ENCODE results near the gene STT3B.

STT3B gene

DNA sequence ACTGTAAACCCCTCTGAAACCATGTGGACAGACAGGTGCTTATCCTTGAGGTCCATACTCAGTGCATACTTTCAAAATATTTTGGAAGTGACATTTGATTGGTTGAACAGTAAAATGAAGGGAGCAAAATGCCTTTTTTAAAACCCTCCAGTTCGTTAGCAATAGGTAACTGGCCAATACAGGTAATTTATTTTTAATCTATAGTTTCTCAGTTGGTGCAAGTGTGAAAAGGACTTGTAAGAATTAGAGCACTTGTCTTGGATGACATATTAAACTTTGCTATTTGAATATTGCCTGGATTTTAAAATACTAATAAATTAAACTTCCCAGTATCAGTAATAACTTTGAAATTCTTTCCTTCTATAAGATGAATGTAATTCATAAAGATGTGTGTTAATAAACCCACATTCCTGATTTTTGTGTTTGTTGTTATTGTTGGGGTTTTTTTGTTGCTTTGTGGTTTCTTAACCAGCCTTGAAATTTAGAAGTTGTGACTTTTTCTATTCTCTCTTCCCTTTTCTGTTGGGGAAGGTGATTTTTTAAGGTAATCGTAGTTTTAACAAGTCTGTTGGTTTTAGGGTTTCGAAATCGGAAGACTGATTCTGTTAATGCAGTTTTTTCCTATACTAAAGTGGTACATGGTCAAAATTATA lies 90.0 kb downstream of the STT3B start:
- no peaks in the 10 kb centered on the region for H3K4me1 ChIP-seq (ENCODE audit: control insufficient read depth in 1 of 2, insufficient read depth in 2 of 2, low read length in 2 of 2)
- no peak overlapping the region for H3K27ac ChIP-seq (ENCODE audit: low read length)
- no peaks in the 10 kb centered on the region for H3K9me3 ChIP-seq (ENCODE audit: control insufficient read depth in 1 of 2, low read length in 2 of 2)
- H3K4me3 ChIP-seq (ENCODE audit: low read depth in 1 of 2, low read length in 2 of 2), result no peak overlapping the region
- peaks cover 33 to 43% of the 10 kb centered on the region in 2 donors for H3K36me3 ChIP-seq (ENCODE audit: control insufficient read depth in 1 of 2, insufficient read depth in 2 of 2, low read length in 2 of 2)
- no peaks in the 10 kb centered on the region for H3K27me3 ChIP-seq (ENCODE audit: low read depth, low read length)

DNA sequence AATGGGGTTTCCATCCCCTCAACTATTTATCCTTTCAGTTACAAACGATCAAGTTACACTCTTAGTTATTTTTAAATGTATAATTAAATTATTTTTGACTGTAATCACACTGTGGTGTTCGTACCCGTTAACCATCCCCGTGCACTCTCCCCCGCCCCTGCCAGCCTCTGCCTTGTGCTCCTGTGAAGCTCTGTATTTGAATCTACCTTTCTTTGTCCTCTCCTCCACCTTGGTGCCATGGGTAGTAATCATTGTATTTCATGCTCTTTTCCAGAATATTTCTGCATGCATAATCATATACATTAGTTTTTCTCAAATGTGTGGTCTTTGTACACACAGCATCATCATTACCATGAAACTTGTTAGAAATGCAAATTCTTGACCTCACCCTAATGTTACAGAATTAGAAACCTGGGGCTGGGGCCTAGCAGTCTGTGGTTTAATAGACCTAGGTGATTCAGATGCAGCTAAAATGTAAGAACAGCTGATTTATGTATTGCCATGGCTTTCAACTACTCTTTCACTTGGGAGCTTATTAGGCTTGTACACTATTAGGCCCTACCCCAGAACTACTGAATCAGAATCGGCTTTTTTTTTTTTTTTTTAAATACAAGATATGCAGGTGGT lies 91.5 kb downstream of the STT3B start:
- Histone ChIP-seq H3K4me1 (ENCODE audit: control insufficient read depth in 1 of 2, insufficient read depth in 2 of 2, low read length in 2 of 2) (no peaks in the 10 kb centered on the region), H3K9me3 (ENCODE audit: control insufficient read depth in 1 of 2, low read length in 2 of 2) (no peaks in the 10 kb centered on the region), H3K27me3 (ENCODE audit: low read depth, low read length) (no peaks in the 10 kb centered on the region), H3K27ac (ENCODE audit: low read length) (no peak overlapping the region), H3K4me3 (ENCODE audit: low read depth in 1 of 2, low read length in 2 of 2) (no peak overlapping the region), H3K36me3 (ENCODE audit: control insufficient read depth in 1 of 2, insufficient read depth in 2 of 2, low read length in 2 of 2) (peaks cover 27 to 38% of the 10 kb centered on the region in 2 donors)

DNA sequence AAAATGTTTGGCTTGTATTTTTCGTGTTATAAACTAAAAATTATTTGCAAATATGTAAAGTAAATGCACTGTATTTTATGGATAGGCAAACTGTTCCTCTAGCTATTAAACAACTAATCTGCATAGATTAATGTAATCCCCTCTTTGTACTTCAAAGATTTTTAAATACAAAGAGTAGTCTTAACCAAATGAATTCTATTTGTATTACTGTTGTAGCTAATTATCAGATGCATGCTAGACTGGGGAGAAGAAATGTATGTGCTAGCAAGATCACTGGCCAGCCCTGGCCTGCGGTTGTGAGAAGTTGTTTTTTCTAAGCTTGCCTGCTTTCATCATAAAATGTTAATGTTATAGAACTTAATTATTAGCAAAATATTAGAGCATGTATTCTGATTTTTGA lies 92.6 kb downstream of the STT3B start:
- H3K9me3 ChIP-seq (ENCODE audit: control insufficient read depth in 1 of 2, low read length in 2 of 2), result no peaks in the 10 kb centered on the region
- H3K4me3 ChIP-seq (ENCODE audit: low read depth in 1 of 2, low read length in 2 of 2), result no peak overlapping the region
- no peaks in the 10 kb centered on the region for H3K4me1 ChIP-seq (ENCODE audit: control insufficient read depth in 1 of 2, insufficient read depth in 2 of 2, low read length in 2 of 2)
- no peak overlapping the region for H3K27ac ChIP-seq (ENCODE audit: low read length)
- H3K27me3 ChIP-seq (ENCODE audit: low read depth, low read length), result no peaks in the 10 kb centered on the region
- peaks cover 29 to 42% of the 10 kb centered on the region in 2 donors for H3K36me3 ChIP-seq (ENCODE audit: control insufficient read depth in 1 of 2, insufficient read depth in 2 of 2, low read length in 2 of 2)

DNA sequence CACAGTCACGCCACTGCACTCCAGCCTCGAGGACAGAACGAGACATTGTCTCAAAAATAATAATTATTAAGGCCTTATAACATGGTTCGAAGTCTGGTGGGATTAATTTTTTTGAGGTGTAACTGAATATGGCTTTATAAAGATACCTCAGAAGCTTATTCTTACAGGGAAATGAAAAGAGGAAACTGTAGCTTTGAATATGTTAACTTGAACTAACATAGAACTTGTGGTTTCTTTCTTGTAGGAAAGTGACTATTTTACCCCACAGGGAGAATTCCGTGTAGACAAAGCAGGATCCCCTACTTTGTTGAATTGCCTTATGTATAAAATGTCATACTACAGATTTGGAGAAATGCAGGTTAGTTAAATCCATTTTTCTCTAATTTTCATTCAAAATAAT lies 96.3 kb downstream of the STT3B start:
- Histone ChIP-seq H3K4me3 (ENCODE audit: low read depth in 1 of 2, low read length in 2 of 2) (no peak overlapping the region), H3K9me3 (ENCODE audit: control insufficient read depth in 1 of 2, low read length in 2 of 2) (no peaks in the 10 kb centered on the region), H3K27ac (ENCODE audit: low read length) (no peak overlapping the region), H3K27me3 (ENCODE audit: low read depth, low read length) (no peaks in the 10 kb centered on the region), H3K36me3 (ENCODE audit: control insufficient read depth in 1 of 2, insufficient read depth in 2 of 2, low read length in 2 of 2) (peaks cover 26 to 50% of the 10 kb centered on the region in 2 donors), H3K4me1 (ENCODE audit: control insufficient read depth in 1 of 2, insufficient read depth in 2 of 2, low read length in 2 of 2) (no peaks in the 10 kb centered on the region)

DNA sequence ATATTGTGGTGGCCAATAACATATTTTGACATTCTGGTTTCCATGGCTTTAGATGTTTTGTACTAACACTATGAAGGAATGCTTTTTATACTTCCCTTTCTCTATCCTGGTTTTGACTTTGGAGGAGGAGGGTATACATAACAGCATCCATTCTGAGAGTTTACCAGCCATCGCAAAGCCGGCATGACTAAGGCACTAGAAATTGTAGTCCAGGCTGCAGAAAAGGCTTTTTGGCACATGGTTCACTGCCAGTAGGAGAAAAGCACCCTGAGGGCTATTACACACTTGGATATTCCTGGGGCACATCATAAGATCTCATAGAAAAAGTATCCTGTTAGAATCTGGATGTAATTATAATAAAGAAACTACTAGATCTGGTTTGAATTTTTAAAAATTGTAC lies 101.8 kb downstream of the STT3B start:
- Histone ChIP-seq H3K36me3 (ENCODE audit: control insufficient read depth in 1 of 2, insufficient read depth in 2 of 2, low read length in 2 of 2) (peaks cover 18 to 25% of the 10 kb centered on the region in 2 donors), H3K27me3 (ENCODE audit: low read depth, low read length) (no peaks in the 10 kb centered on the region), H3K9me3 (ENCODE audit: control insufficient read depth in 1 of 2, low read length in 2 of 2) (no peaks in the 10 kb centered on the region), H3K27ac (ENCODE audit: low read length) (no peak overlapping the region), H3K4me1 (ENCODE audit: control insufficient read depth in 1 of 2, insufficient read depth in 2 of 2, low read length in 2 of 2) (peaks cover 0 to 4% of the 10 kb centered on the region in 2 donors), H3K4me3 (ENCODE audit: low read depth in 1 of 2, low read length in 2 of 2) (no peak overlapping the region)

DNA sequence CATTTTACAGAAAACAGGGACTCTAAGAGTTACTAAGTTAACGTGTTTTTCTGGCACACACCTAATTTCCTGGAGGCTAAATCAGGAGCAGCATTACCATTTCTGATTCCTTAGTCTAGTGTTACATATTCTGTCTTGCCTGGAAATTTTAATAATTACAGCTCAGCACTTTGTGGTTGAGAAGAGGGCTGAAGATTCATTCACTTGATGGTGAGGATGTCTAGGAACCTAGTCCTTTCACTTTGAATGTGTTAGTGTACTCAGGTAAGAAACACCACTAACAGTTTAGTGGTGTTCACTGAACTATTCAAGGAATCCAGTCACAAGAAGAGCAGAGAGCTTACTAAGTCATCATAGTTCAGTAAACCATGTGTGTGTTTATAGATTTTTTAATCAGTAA lies 102.8 kb downstream of the STT3B start:
- peaks cover 0 to 4% of the 10 kb centered on the region in 2 donors for H3K4me1 ChIP-seq (ENCODE audit: control insufficient read depth in 1 of 2, insufficient read depth in 2 of 2, low read length in 2 of 2)
- no peak overlapping the region for H3K27ac ChIP-seq (ENCODE audit: low read length)
- no peaks in the 10 kb centered on the region for H3K9me3 ChIP-seq (ENCODE audit: control insufficient read depth in 1 of 2, low read length in 2 of 2)
- H3K36me3 ChIP-seq (ENCODE audit: control insufficient read depth in 1 of 2, insufficient read depth in 2 of 2, low read length in 2 of 2), result peaks cover 9 to 19% of the 10 kb centered on the region in 2 donors
- no peaks in the 10 kb centered on the region for H3K27me3 ChIP-seq (ENCODE audit: low read depth, low read length)
- no peak overlapping the region for H3K4me3 ChIP-seq (ENCODE audit: low read depth in 1 of 2, low read length in 2 of 2)

DNA sequence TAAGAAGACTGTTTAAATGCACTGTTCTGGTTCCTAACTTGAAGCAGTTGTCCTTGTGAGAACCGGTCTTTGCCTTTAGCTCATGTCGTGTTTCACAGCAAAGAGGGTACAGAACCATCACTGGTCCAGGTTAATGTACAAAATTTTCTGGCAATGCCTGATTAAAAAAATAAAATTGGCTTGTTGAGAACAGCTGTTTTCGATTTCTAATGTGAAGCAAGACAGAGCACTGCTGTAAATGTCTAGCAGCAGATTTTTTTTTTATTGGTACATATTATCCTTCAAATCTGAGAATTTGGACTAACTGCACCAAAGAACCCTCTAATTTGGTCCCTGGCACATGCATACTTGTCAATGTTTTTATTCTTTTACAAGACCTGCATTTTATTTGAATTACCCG lies 103.3 kb downstream of the STT3B start:
- peaks cover 9 to 19% of the 10 kb centered on the region in 2 donors for H3K36me3 ChIP-seq (ENCODE audit: control insufficient read depth in 1 of 2, insufficient read depth in 2 of 2, low read length in 2 of 2)
- H3K9me3 ChIP-seq (ENCODE audit: control insufficient read depth in 1 of 2, low read length in 2 of 2), result no peaks in the 10 kb centered on the region
- H3K4me1 ChIP-seq (ENCODE audit: control insufficient read depth in 1 of 2, insufficient read depth in 2 of 2, low read length in 2 of 2), result peaks cover 0 to 4% of the 10 kb centered on the region in 2 donors
- H3K4me3 ChIP-seq (ENCODE audit: low read depth in 1 of 2, low read length in 2 of 2), result no peak overlapping the region
- H3K27me3 ChIP-seq (ENCODE audit: low read depth, low read length), result no peaks in the 10 kb centered on the region
- H3K27ac ChIP-seq (ENCODE audit: low read length), result no peak overlapping the region

DNA sequence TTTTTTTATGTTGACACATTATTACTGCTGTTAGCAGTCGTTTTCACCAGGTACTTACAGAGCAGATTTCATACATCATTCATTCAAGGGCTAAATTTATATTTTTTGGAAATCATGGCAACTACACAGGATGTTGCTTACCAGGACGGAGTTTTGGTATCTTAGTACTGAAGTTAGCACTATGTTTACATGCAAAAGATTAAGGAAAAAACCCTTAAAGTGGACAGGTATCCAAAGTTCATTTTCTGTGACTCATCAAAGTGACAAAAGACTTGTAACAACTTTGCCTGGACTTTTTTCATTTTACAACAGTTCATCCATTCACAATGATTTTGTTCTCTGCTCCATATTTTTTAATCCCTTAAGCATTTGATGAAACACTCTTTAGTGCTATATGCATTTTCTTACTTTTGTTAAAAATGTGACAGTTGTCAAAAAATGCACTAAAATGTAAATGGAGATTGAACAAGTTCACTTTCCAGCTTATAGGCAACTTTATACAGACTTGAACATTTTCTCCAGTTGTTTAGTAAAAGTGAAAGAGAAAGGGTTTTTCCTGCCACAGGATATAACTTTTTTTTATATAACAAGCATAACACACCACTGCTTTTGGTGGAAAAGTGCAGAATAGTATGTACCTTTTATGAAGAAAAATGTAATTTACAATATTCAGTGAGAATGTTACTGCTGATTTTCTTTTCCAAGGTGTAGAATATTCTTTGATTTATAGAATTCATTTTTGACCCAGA lies 104.1 kb downstream of the STT3B start:
- H3K4me3 ChIP-seq (ENCODE audit: low read depth in 1 of 2, low read length in 2 of 2), result no peak overlapping the region
- H3K36me3 ChIP-seq (ENCODE audit: control insufficient read depth in 1 of 2, insufficient read depth in 2 of 2, low read length in 2 of 2), result peaks cover 5 to 14% of the 10 kb centered on the region in 2 donors
- no peak overlapping the region for H3K27ac ChIP-seq (ENCODE audit: low read length)
- no peaks in the 10 kb centered on the region for H3K9me3 ChIP-seq (ENCODE audit: control insufficient read depth in 1 of 2, low read length in 2 of 2)
- H3K27me3 ChIP-seq (ENCODE audit: low read depth, low read length), result no peaks in the 10 kb centered on the region
- H3K4me1 ChIP-seq (ENCODE audit: control insufficient read depth in 1 of 2, insufficient read depth in 2 of 2, low read length in 2 of 2), result peaks cover 0 to 4% of the 10 kb centered on the region in 2 donors

DNA sequence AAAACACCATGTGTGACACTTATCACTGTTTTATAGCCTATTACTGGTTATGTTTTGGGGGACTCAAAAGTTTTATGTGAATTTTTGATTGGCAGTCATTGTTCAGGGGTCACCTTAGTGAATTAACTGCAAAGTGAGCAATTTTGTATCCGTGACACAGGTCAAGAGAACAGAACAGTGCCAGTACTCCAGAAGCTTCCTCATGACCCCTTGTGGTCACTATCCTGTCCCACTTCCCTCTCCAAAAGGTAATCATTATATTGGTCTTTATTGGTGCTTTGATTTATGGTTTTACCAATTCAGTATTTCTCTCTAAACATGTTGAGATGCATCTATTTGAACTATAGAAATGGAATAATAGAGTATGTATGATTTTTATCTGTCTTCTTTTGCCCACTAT lies 107.1 kb downstream of the STT3B start:
- Histone ChIP-seq H3K4me1 (ENCODE audit: control insufficient read depth in 1 of 2, insufficient read depth in 2 of 2, low read length in 2 of 2) (peaks cover 0 to 4% of the 10 kb centered on the region in 2 donors), H3K4me3 (ENCODE audit: low read depth in 1 of 2, low read length in 2 of 2) (no peak overlapping the region), H3K27me3 (ENCODE audit: low read depth, low read length) (no peaks in the 10 kb centered on the region), H3K9me3 (ENCODE audit: control insufficient read depth in 1 of 2, low read length in 2 of 2) (no peaks in the 10 kb centered on the region), H3K36me3 (ENCODE audit: control insufficient read depth in 1 of 2, insufficient read depth in 2 of 2, low read length in 2 of 2) (peaks cover 0 to 4% of the 10 kb centered on the region in 2 donors), H3K27ac (ENCODE audit: low read length) (no peak overlapping the region)

DNA sequence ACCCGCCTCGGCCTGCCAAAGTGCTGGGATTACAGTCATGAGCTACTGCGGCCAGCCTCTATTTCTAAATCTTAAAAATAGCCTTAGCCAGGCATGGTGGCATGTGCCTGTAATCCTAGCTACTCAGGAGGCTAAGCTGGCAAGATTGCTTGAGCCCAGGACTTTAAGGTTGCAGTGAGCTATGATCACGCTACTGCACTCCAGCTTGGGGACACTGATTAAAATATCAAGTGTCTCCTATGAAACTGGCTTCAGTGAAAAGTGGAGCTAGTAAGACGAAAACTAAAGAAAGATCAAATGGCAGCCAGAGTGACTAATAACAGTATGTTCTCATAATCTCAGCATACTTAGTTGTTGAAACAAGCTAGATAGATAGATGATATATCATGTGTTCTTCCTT lies 112.5 kb downstream of the STT3B start:
- Histone ChIP-seq H3K27me3 (ENCODE audit: low read depth, low read length) (no peaks in the 10 kb centered on the region), H3K4me1 (ENCODE audit: control insufficient read depth in 1 of 2, insufficient read depth in 2 of 2, low read length in 2 of 2) (no peaks in the 10 kb centered on the region), H3K4me3 (ENCODE audit: low read depth in 1 of 2, low read length in 2 of 2) (no peak overlapping the region), H3K27ac (ENCODE audit: low read length) (no peak overlapping the region), H3K9me3 (ENCODE audit: control insufficient read depth in 1 of 2, low read length in 2 of 2) (peaks cover 6 to 8% of the 10 kb centered on the region in 2 donors), H3K36me3 (ENCODE audit: control insufficient read depth in 1 of 2, insufficient read depth in 2 of 2, low read length in 2 of 2) (peaks cover 5 to 13% of the 10 kb centered on the region in 2 donors)

DNA sequence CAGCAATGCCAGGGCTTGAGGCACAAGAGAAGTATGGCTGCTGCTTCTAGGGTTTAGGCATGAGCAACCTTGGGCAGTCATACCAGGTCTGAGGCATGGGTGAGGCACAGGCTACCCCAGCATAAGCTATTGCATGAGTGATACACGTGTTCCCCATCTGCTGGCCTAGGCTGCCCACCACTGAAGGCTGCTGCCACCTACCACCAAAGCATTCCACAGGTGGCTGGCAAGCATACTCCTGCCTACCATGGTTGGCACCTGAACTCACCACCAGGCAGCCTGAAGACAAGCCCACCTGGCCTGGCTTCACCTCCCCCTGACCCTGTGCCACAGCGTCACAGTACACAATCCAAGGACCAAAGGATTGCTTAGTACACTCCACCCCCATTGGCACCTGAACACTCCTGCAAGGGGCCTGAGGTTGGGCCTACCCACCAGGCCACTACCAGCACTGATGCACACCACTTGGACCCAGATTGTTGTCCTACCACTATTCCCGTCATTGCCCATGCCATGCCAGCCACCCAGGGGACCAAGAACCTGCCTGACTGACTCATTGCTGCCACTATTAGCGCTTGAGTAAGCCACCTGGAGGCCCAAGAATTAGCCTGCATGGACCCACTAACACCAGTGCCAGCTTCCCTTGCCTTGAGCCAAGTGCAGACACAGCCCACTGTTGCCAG lies 115.7 kb downstream of the STT3B start:
- Histone ChIP-seq H3K4me3 (ENCODE audit: low read depth in 1 of 2, low read length in 2 of 2) (no peak overlapping the region), H3K27me3 (ENCODE audit: low read depth, low read length) (no peaks in the 10 kb centered on the region), H3K27ac (ENCODE audit: low read length) (no peak overlapping the region), H3K36me3 (ENCODE audit: control insufficient read depth in 1 of 2, insufficient read depth in 2 of 2, low read length in 2 of 2) (peaks cover 5 to 13% of the 10 kb centered on the region in 2 donors), H3K4me1 (ENCODE audit: control insufficient read depth in 1 of 2, insufficient read depth in 2 of 2, low read length in 2 of 2) (no peaks in the 10 kb centered on the region), H3K9me3 (ENCODE audit: control insufficient read depth in 1 of 2, low read length in 2 of 2) (peaks cover 6 to 29% of the 10 kb centered on the region in 2 donors)

Data from muscle layer of duodenum (tissue), 2 donors.